ENCODE results near the gene ST7L. TPM values are rescaled to one million over a fixed set of nuclear protein-coding genes. Genes with fewer than 3 reads are reported as not detected.
"Not testable (repeated sequence)": the region's sequence is repeated elsewhere in the genome, so short reads cannot be mapped to it uniquely, and the experiment has no call there.

Gene ST7L
- total and polyA plus RNA-seq, 9 of the 15 experiments (the other 6 are each of a cell fraction or from before 2014, with no cell fraction given): 9.0 to 32.5 (median 26.6) TPM

DNA sequence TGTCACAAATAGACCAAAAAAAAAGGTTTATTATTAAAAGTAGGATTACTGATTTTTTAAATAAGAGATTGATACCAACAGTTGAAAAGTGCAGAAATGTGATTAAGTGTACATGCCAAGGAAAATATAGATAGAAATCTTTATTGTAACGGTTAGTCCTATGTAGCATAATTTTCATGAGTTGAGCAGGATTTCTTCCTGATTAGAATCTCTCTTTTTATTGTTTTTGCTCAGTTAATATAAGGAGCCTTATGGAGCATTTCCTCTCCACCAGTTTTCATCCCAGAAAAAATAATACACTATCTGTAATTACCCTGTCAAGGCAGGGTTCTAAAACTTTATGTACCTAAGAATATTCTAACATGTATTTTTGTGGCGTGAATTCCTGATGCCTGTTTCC, 24.1 kb upstream of the ST7L start:
- 75% methylated on average over 2 of the region's 2 CpGs for WGBS (ENCODE audit: insufficient coverage, low coverage, missing lambda C conversion rate)
- no peak overlapping the region for H3K4me2 ChIP-seq (ENCODE audit: insufficient read depth, low read length)
- CTCF ChIA-PET (ENCODE audit: low intra/inter-chr PET ratio): no interaction called here

DNA sequence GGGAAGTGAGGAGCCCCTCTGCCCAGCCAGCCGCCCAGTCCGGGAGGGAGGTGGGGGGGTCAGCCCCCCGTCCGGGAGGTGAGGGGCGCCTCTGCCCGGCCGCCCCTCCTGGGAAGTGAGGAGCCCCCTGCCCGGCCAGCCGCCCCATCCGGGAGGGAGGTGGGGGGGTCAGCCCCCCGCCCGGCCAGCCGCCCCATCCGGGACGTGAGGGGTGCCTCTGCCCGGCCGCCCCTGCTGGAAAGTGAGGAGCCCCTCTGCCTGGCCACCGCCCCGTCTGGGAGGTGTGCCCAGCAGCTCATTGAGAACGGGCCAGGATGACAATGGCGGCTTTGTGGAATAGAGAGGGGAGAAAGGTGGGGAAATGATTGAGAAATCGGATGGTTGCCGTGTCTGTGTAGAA, 21.5 kb upstream of the ST7L start:
- peaks cover 83% of the 10 kb centered on the region for H3K79me2 ChIP-seq (ENCODE audit: control insufficient read depth, insufficient read depth, low read length)
- H2AFZ ChIP-seq (ENCODE audit: low read depth, low read length); H3K9ac ChIP-seq (ENCODE audit: insufficient read depth in 1 of 2, low read depth in 2 of 2, low read length in 2 of 2); CTCF ChIA-PET (ENCODE audit: low intra/inter-chr PET ratio); in situ Hi-C loops (cut with MboI); intact Hi-C loops (cut with micrococcal nuclease); H3K9me1 ChIP-seq (ENCODE audit: control insufficient read depth, insufficient read depth, low read length); ATAC-seq; H3K4me3 ChIP-seq; H3K4me2 ChIP-seq (ENCODE audit: insufficient read depth, low read length); FAIRE-seq; POLR2A ChIA-PET; H3K27me3 ChIP-seq (ENCODE audit: control insufficient read depth in 2 of 2, insufficient read depth in 2 of 2, low read length in 2 of 2); H3K27ac ChIP-seq (ENCODE audit: extremely low read depth, low read depth, low read length); BruUV-seq (replicated peaks); DNase-seq (ENCODE audit: extremely low read depth in 1 of 4, low spot score in 3 of 4); H3K9me3 ChIP-seq (replicated peaks; ENCODE audit: control insufficient read depth, insufficient read depth, low read depth, low read length): not testable (repeated sequence)
- peaks cover 44% of the 10 kb centered on the region for H3K36me3 ChIP-seq (ENCODE audit: control insufficient read depth, insufficient read depth, low read length)
- peaks cover 5 to 11% of the 10 kb centered on the region in 2 experiments; a peak in 3 of 5 replicates for H3K4me1 ChIP-seq (replicated peaks in 1 of 2; ENCODE audit: control insufficient read depth in 2 of 2, insufficient read depth in 2 of 2, low read length in 2 of 2)
- H4K20me1 ChIP-seq (replicated peaks; ENCODE audit: control insufficient read depth, insufficient read depth, low read length): peaks cover 20% of the 10 kb centered on the region
- 83% methylated on average over 6 of the region's 23 CpGs for WGBS (ENCODE audit: insufficient coverage, low coverage, missing lambda C conversion rate)
- TF ChIP-seq POLR2G (IDR thresholded peaks at IDR 0.05; ENCODE audit: low read depth, low read length): 0 out of 2 replicates have a peak, but pooled peaks have one; percentile 29

More for the DNA sequence above, 24.1 kb upstream of the ST7L start:
- H3K9me1 ChIP-seq (ENCODE audit: control insufficient read depth, insufficient read depth, low read length): peaks cover 3% of the 10 kb centered on the region
- BruUV-seq (replicated peaks): no TSS peak
- FAIRE-seq (no peak), DNase-seq (ENCODE audit: extremely low read depth in 1 of 4, low spot score in 3 of 4) (no peak), ATAC-seq (no peak)
- no peak overlapping the region for H2AFZ ChIP-seq (ENCODE audit: low read depth, low read length)
- H3K27me3 ChIP-seq (ENCODE audit: control insufficient read depth in 2 of 2, insufficient read depth in 2 of 2, low read length in 2 of 2): no peaks in the 10 kb centered on the region
- no peak overlapping the region for H3K4me3 ChIP-seq
- no peak overlapping the region for H3K27ac ChIP-seq (ENCODE audit: extremely low read depth, low read depth, low read length)
- intact Hi-C loops (cut with micrococcal nuclease) (no loop called here), in situ Hi-C loops (cut with MboI) (no loop called here)
- H3K79me2 ChIP-seq (ENCODE audit: control insufficient read depth, insufficient read depth, low read length): peaks cover 83% of the 10 kb centered on the region
- no peaks in the 10 kb centered on the region for H3K9me3 ChIP-seq (replicated peaks; ENCODE audit: control insufficient read depth, insufficient read depth, low read depth, low read length)
- peaks cover 0 to 3% of the 10 kb centered on the region in 2 experiments; a peak in 1 of 5 replicates for H3K4me1 ChIP-seq (replicated peaks in 1 of 2; ENCODE audit: control insufficient read depth in 2 of 2, insufficient read depth in 2 of 2, low read length in 2 of 2)
- POLR2A ChIA-PET: interaction anchor here (0.8 to 3.1 kb wide), 3 partner anchors 8 to 30 kb away, joined by 3 to 8 read pairs (median 4); no protein-coding TSS in a partner anchor
- peaks cover 58% of the 10 kb centered on the region for H3K36me3 ChIP-seq (ENCODE audit: control insufficient read depth, insufficient read depth, low read length)
- H3K9ac ChIP-seq (ENCODE audit: insufficient read depth in 1 of 2, low read depth in 2 of 2, low read length in 2 of 2): no peak overlapping the region
- TF ChIP-seq JUND (IDR thresholded peaks at IDR 0.05; ENCODE audit: borderline replicate concordance, low read depth, low read length) (no peak), JUND (tag; IDR thresholded peaks at IDR 0.05; ENCODE audit: borderline replicate concordance, low read depth, low read length) (no peak), ZNF212 (CRISPR knock-in tag; IDR thresholded peaks at IDR 0.05) (no peak), CBX1 (IDR thresholded peaks at IDR 0.05; ENCODE audit: low read depth) (no peak), ZNF780A (CRISPR knock-in tag; IDR thresholded peaks at IDR 0.05) (no peak)
- H4K20me1 ChIP-seq (replicated peaks; ENCODE audit: control insufficient read depth, insufficient read depth, low read length): peaks cover 4% of the 10 kb centered on the region; the same call in 1 of the 2 replicates

Data from K562 (cell line).